Measurements from ENCODE around the gene ZFX. TPM values are rescaled to one million over a fixed set of nuclear protein-coding genes. Genes with fewer than 3 reads are reported as not detected.

ZFX gene
- total and polyA plus RNA-seq, 2 of the 8 experiments (the other 6 are each of a cell fraction or from before 2014, with no cell fraction given) = 2.8 to 22.0 TPM

DNA sequence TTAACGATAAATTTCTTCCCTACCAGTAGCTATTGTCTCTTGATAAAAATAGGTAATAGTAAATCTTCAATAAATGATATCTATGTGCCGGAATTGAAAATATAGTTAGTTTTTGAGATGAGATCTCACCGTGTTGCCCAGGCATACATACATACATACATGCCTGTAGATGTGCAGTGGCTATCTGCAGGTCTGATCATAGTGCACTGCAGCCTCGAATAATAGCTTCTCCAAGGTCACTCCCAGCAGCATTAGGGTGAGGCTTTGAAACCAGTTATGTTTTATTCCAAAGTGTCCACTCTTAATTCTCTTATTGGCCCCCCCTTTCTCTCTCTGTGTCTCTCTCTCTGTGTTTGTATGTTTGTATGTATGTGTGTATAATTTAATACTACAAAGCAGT is 37.5 kb downstream of the ZFX start:
- no peak overlapping the region for H2BK12ac ChIP-seq (ENCODE audit: low read depth, low read length)
- no peak overlapping the region for H2BK20ac ChIP-seq (ENCODE audit: low read length)
- H3K18ac ChIP-seq (ENCODE audit: extremely low read depth, low read length) = no peak overlapping the region
- DNase-seq (ENCODE audit: low read depth in 1 of 2, low spot score in 2 of 2) = no peak
- H3K36me3 ChIP-seq (ENCODE audit: control insufficient read depth in 2 of 4, insufficient read depth in 4 of 4, low read length in 3 of 4) = no peaks in the 10 kb centered on the region; a peak in 1 of 8 replicates
- H3K23me2 ChIP-seq (ENCODE audit: low read depth, low read length) = no peaks in the 10 kb centered on the region
- CTCF ChIA-PET (ENCODE audit: partially characterized antibody) = interaction anchor here (0.8 kb wide), 1 partner anchor 13 kb away, joined by 3 read pairs; no protein-coding TSS in a partner anchor
- no peak overlapping the region for H2BK5ac ChIP-seq (ENCODE audit: low read depth, low read length)
- 98% methylated on average over 4 of the region's 4 CpGs; no CpG with 5 or more reads in 1 of the 2 experiments for WGBS, 2 experiments (ENCODE audit: extremely low coverage in 1 of 2, insufficient coverage in 1 of 2, insufficient read length in 1 of 2, insufficient replicate concordance in 2 of 2, low coverage in 1 of 2, low lambda C conversion rate in 2 of 2, missing lambda C conversion rate in 1 of 2)
- H4K8ac ChIP-seq (ENCODE audit: extremely low read depth, insufficient read depth, low read length) = no peak overlapping the region
- H3K9me3 ChIP-seq (ENCODE audit: insufficient read depth in 2 of 2, low read depth in 1 of 2, low read length in 1 of 2) = no peaks in the 10 kb centered on the region
- H3K9ac ChIP-seq (replicated peaks in 1 of 4; ENCODE audit: extremely low read depth in 1 of 4, low read depth in 3 of 4, low read length in 3 of 4) = no peak overlapping the region
- H4K5ac ChIP-seq (ENCODE audit: insufficient read length, low read depth, low read length) = no peak overlapping the region
- H3K4ac ChIP-seq (replicated peaks; ENCODE audit: insufficient read length, low read depth, low read length) = no peak overlapping the region
- H4K91ac ChIP-seq (replicated peaks; ENCODE audit: insufficient read length, low read length) = no peak overlapping the region
- no peak overlapping the region for H3K4me2 ChIP-seq (ENCODE audit: insufficient read depth in 1 of 2, low read depth in 2 of 2, low read length in 2 of 2)
- H3K4me1 ChIP-seq (replicated peaks in 1 of 4; ENCODE audit: control insufficient read depth in 3 of 4, insufficient read depth in 4 of 4, low read length in 3 of 4) = no peaks in the 10 kb centered on the region
- H3K27me3 ChIP-seq (replicated peaks in 1 of 4; ENCODE audit: control insufficient read depth in 3 of 4, extremely low read depth in 1 of 4, insufficient read depth in 3 of 4, low read length in 3 of 4) = no peaks in the 10 kb centered on the region
- no peaks in the 10 kb centered on the region for H4K20me1 ChIP-seq (replicated peaks in 1 of 2; ENCODE audit: control insufficient read depth in 1 of 2, insufficient read depth in 2 of 2, low read length in 2 of 2)
- H3K14ac ChIP-seq (ENCODE audit: insufficient read length) = no peak overlapping the region
- 0 out of 2 replicates have a peak, but pooled peaks cover 2% of the 10 kb centered on the region for H3K79me1 ChIP-seq (ENCODE audit: low read depth, low read length)
- POLR2A ChIA-PET (ENCODE audit: partially characterized antibody) = interaction anchor here (0.6 to 1.0 kb wide), 4 partner anchors 9 to 38 kb away, joined by 3 to 5 read pairs (median 3); no protein-coding TSS in a partner anchor
- H3K79me2 ChIP-seq (ENCODE audit: control insufficient read depth in 1 of 2, insufficient read depth in 2 of 2, low read length in 2 of 2) = peaks cover 0 to 48% of the 10 kb centered on the region in 2 experiments; a peak in 2 of 4 replicates
- no peak overlapping the region for H2BK120ac ChIP-seq (replicated peaks; ENCODE audit: low read depth, low read length)
- H3K4me3 ChIP-seq (ENCODE audit: extremely low read depth in 1 of 4, insufficient read depth in 2 of 4, low read depth in 3 of 4, low read length in 4 of 4) = no peak overlapping the region
- FAIRE-seq = no peak
- no peak overlapping the region for H3K23ac ChIP-seq (ENCODE audit: insufficient read length)
- no peak overlapping the region for H2AK5ac ChIP-seq (ENCODE audit: low read depth, low read length)
- no peak overlapping the region for H2BK15ac ChIP-seq (ENCODE audit: low read length)
- no peak overlapping the region for H2AFZ ChIP-seq (ENCODE audit: low read length)
- no peak overlapping the region for H3K27ac ChIP-seq (ENCODE audit: low read depth, low read length)
- no peak overlapping the region for H3K56ac ChIP-seq (replicated peaks; ENCODE audit: insufficient read length, low read depth, low read length)
- TF ChIP-seq, protein P1, sequence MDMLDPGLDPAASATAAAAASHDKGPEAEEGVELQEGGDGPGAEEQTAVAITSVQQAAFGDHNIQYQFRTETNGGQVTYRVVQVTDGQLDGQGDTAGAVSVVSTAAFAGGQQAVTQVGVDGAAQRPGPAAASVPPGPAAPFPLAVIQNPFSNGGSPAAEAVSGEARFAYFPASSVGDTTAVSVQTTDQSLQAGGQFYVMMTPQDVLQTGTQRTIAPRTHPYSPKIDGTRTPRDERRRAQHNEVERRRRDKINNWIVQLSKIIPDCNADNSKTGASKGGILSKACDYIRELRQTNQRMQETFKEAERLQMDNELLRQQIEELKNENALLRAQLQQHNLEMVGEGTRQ (IDR thresholded peaks at IDR 0.05; ENCODE audit: low read length) = no peak
- TF ChIP-seq SIRT6 (IDR thresholded peaks at IDR 0.05; ENCODE audit: low read length) (no peak), MAFK (IDR thresholded peaks at IDR 0.05; ENCODE audit: low read depth, low read length) (no peak), CTBP2 (IDR thresholded peaks at IDR 0.05; ENCODE audit: borderline replicate concordance, insufficient read depth, insufficient read length, low read length) (no peak), KDM1A (IDR thresholded peaks at IDR 0.05; ENCODE audit: borderline replicate concordance, low read length) (no peak), FOSL1 (IDR thresholded peaks at IDR 0.05; ENCODE audit: insufficient read depth, low read depth, low read length) (no peak), TAF7 (optimal IDR thresholded peaks at IDR 0.05; ENCODE audit: borderline replicate concordance, low read depth, low read length) (no peak)
- TF ChIP-seq, protein P2, sequence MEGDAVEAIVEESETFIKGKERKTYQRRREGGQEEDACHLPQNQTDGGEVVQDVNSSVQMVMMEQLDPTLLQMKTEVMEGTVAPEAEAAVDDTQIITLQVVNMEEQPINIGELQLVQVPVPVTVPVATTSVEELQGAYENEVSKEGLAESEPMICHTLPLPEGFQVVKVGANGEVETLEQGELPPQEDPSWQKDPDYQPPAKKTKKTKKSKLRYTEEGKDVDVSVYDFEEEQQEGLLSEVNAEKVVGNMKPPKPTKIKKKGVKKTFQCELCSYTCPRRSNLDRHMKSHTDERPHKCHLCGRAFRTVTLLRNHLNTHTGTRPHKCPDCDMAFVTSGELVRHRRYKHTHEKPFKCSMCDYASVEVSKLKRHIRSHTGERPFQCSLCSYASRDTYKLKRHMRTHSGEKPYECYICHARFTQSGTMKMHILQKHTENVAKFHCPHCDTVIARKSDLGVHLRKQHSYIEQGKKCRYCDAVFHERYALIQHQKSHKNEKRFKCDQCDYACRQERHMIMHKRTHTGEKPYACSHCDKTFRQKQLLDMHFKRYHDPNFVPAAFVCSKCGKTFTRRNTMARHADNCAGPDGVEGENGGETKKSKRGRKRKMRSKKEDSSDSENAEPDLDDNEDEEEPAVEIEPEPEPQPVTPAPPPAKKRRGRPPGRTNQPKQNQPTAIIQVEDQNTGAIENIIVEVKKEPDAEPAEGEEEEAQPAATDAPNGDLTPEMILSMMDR (IDR thresholded peaks at IDR 0.05; ENCODE audit: control extremely low read depth in 1 of 3, insufficient read depth in 1 of 3, low read depth in 1 of 3, low read length in 3 of 3) = no peak
- TF ChIP-seq, protein P3, sequence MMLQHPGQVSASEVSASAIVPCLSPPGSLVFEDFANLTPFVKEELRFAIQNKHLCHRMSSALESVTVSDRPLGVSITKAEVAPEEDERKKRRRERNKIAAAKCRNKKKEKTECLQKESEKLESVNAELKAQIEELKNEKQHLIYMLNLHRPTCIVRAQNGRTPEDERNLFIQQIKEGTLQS (IDR thresholded peaks at IDR 0.05; ENCODE audit: insufficient read depth, low read depth, low read length) = no peak

Data from H1 (cell line).